Right atrium auricular region (tissue), 2 donors: ENCODE results near the gene SHANK2. TPM values are rescaled to one million over a fixed set of nuclear protein-coding genes. Genes with fewer than 3 reads are reported as not detected.

Source experiments
- DNase-seq: peaks from one replicate; pipeline ENCODE4 v3.0.0-alpha.2; 2019; ENCODE audit warnings: low spot score
- H3K27ac ChIP-seq, 2 donors: fragments of 200-600 bp; sonication (generic); 1 replicate in 1 of 2; 2 replicates in 1 of 2; pipeline ENCODE4 v1.5.1; 2016 to 2019
- H3K27me3 ChIP-seq, 2 donors: fragments of 200-600 bp; sonication (generic); one replicate each; pipeline versions ENCODE4 v1.5.1 to v1.6.0; 2017 to 2019
- H3K36me3 ChIP-seq: fragments of 200-600 bp; sonication (generic); one replicate; pipeline ENCODE4 v1.5.1; 2016
- H3K4me1 ChIP-seq, 2 donors: fragments of 200-600 bp; sonication (generic); one replicate each; pipeline versions ENCODE4 v1.5.1 to v1.6.0; 2017 to 2019
- H3K4me3 ChIP-seq, 2 donors: fragments of 200-600 bp; sonication (generic); 1 replicate in 1 of 2; 2 replicates in 1 of 2; pipeline ENCODE4 v1.5.1; 2017 to 2019; ENCODE audit warnings: mild to moderate bottlenecking in 1 of 2, moderate library complexity in 1 of 2
- H3K9me3 ChIP-seq, 2 donors: fragments of 200-600 bp; sonication (generic); one replicate each; pipeline ENCODE4 v1.5.1; 2019
- total RNA-seq, 2 donors: library from RNA; depleted of rRNA; stranded (reverse); fragments of >200 nt; gene quantifications; one replicate each; pipeline ENCODE4 v1.1.0, GENCODE V29; 2016
- TF ChIP-seq, protein P1 (sequence below), 2 donors: fragments of 200-600 bp; sonication (generic); IDR thresholded peaks; one replicate each; pipeline ENCODE4 v1.5.1; 2019; ENCODE audit warnings: antibody characterized with exemption in 2 of 2

SHANK2 gene
- total RNA-seq, 2 donors from 2014 or later, result 0.07 to 0.35 TPM

- Histone ChIP-seq H3K27me3 (peaks cover 15 to 18% of the 10 kb centered on the region in 2 donors), H3K9me3 (no peaks in the 10 kb centered on the region), H3K27ac (no peak overlapping the region), H3K36me3 (no peaks in the 10 kb centered on the region), H3K4me1 (peaks cover 0 to 26% of the 10 kb centered on the region in 2 donors), H3K4me3 (no peak overlapping the region)
- DNase-seq, result no peak
- TF ChIP-seq, protein P1, sequence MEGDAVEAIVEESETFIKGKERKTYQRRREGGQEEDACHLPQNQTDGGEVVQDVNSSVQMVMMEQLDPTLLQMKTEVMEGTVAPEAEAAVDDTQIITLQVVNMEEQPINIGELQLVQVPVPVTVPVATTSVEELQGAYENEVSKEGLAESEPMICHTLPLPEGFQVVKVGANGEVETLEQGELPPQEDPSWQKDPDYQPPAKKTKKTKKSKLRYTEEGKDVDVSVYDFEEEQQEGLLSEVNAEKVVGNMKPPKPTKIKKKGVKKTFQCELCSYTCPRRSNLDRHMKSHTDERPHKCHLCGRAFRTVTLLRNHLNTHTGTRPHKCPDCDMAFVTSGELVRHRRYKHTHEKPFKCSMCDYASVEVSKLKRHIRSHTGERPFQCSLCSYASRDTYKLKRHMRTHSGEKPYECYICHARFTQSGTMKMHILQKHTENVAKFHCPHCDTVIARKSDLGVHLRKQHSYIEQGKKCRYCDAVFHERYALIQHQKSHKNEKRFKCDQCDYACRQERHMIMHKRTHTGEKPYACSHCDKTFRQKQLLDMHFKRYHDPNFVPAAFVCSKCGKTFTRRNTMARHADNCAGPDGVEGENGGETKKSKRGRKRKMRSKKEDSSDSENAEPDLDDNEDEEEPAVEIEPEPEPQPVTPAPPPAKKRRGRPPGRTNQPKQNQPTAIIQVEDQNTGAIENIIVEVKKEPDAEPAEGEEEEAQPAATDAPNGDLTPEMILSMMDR (IDR thresholded peaks at IDR 0.05), result no peak
These were observed 3.1 kb downstream of the SHANK2 start for GRCh38 chr11:71249301-71249700.

GRCh38 chr11:71248656-71249055, 3.7 kb downstream of the SHANK2 start:
- TF ChIP-seq, protein P1 (IDR thresholded peaks at IDR 0.05), result no peak
- H3K27me3 ChIP-seq, result peaks cover 15 to 18% of the 10 kb centered on the region in 2 donors
- no peak overlapping the region for H3K27ac ChIP-seq
- DNase-seq, result no peak
- H3K36me3 ChIP-seq, result no peaks in the 10 kb centered on the region
- H3K9me3 ChIP-seq, result no peaks in the 10 kb centered on the region
- H3K4me1 ChIP-seq, result peaks cover 0 to 26% of the 10 kb centered on the region in 2 donors
- no peak overlapping the region for H3K4me3 ChIP-seq

GRCh38 chr11:71248251-71248570, 4.2 kb downstream of the SHANK2 start:
- TF ChIP-seq, protein P1 (IDR thresholded peaks at IDR 0.05), result no peak
- H3K4me3 ChIP-seq, result no peak overlapping the region
- no peak for DNase-seq
- no peak overlapping the region for H3K27ac ChIP-seq
- no peaks in the 10 kb centered on the region for H3K9me3 ChIP-seq
- peaks cover 0 to 25% of the 10 kb centered on the region in 2 donors for H3K4me1 ChIP-seq
- H3K27me3 ChIP-seq, result peaks cover 13 to 15% of the 10 kb centered on the region in 2 donors
- H3K36me3 ChIP-seq, result no peaks in the 10 kb centered on the region

DNA sequence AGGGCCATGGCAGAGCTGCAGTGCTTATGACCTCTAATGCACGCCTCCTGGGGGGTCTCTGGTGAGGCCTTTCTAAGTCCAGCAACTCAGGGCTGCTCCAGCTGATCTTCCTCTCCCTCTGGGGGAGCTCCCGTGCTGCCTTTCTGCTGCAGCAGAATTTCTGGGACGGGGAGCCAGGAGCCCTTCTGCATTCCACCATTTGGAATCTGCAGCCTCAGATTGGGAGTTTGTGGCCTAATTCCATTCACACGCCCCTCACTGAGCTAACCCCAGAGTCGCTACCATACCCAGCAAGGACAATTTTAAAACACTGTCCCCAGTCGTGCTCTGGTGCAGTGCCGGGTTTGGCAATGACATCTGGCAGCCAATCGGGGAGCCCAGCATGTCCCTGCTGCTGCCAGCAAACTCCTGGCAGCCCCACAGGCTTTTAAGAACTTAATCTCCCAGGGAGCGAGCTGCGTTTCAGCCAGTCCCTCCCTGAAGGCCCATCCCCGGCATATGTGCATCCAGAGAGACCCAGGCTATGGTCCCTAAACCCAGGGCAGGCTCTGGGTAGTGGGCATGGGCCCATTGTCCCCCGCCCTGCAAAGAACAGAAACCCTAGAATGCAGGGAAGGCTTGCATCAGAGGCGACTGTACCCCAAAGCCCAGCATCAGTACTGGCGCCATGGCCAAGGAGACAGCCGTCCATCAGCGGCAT, 4.7 kb downstream of the SHANK2 start:
- Histone ChIP-seq H3K4me1 (peaks cover 0 to 20% of the 10 kb centered on the region in 2 donors), H3K27me3 (peaks cover 8 to 15% of the 10 kb centered on the region in 2 donors), H3K27ac (no peak overlapping the region), H3K4me3 (no peak overlapping the region), H3K36me3 (no peaks in the 10 kb centered on the region), H3K9me3 (no peaks in the 10 kb centered on the region)
- TF ChIP-seq, protein P1 (IDR thresholded peaks at IDR 0.05), result no peak
- no peak for DNase-seq

GRCh38 chr11:71246559-71246958, 5.8 kb downstream of the SHANK2 start:
- H3K27me3 ChIP-seq, result peaks cover 8 to 9% of the 10 kb centered on the region in 2 donors
- DNase-seq, result no peak
- H3K27ac ChIP-seq, result no peak overlapping the region
- TF ChIP-seq, protein P1 (IDR thresholded peaks at IDR 0.05), result no peak
- peaks cover 0 to 10% of the 10 kb centered on the region in 2 donors for H3K4me1 ChIP-seq
- no peaks in the 10 kb centered on the region for H3K36me3 ChIP-seq
- no peak overlapping the region for H3K4me3 ChIP-seq
- H3K9me3 ChIP-seq, result no peaks in the 10 kb centered on the region
